ES-I3 (cell line): Measurements from ENCODE around the gene PLK5.

Experiments
- H3K36me3 ChIP-seq: 2 replicates; pipeline ENCODE4 v1.6.1; 2013; ENCODE audit warnings: mild to moderate bottlenecking, low read length, control low read depth, moderate library complexity; ENCODE audit not compliant: insufficient read depth
- H3K4me1 ChIP-seq: 2 replicates; pipeline ENCODE4 v1.6.1; 2013; ENCODE audit warnings: mild to moderate bottlenecking, control low read depth, low read length; ENCODE audit not compliant: insufficient read depth
- H3K9ac ChIP-seq: 2 replicates; pipeline ENCODE4 v1.6.1; 2013; ENCODE audit warnings: low read depth, mild to moderate bottlenecking, low read length, moderate library complexity
- H3K9me3 ChIP-seq: 2 replicates; pipeline ENCODE4 v1.6.1; 2013; ENCODE audit warnings: mild to moderate bottlenecking, low read length, moderate library complexity; ENCODE audit not compliant: control insufficient read depth, insufficient read depth

PLK5 gene

DNA sequence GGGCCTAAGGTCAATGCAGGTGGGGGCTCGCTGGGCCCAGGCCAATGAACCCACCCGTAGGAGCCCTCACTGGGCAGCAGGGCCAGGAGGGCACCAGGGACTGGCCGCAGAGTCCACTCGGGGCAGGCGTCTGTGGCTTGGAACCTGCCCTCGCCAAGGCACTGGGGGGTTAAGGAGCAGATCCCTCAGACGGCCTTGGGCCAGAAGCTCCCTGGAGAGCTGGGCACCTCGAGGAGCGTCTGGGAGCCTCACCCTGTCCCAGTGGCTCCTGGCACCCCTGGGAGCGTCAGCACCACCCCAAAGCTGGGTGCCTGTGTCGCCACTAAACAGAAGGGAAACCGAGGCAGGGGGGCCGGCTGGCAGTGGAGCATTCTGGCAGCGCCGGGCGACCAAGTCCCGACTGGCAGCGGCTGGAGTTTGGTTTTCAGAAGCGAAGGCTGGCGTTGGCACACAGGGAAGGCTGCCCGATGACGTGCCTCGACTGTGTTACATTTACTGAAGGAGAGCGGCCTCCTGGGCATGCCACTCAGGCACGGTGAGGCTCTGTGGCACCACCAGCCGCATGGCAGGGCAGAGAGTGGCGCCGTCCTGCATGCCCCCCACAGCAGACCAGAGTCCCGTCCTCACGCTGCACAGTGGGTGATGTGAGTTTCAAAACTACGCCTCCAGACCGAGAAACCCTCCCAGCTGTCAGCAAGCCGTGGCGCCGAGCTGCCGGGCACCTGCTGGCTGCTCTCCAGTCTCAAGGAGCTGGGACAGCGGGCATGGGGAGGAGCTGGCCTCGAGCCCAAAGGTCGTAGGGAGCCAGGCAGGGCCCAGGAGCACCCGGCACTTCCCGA is 53.4 kb downstream of the PLK5 start:
- no peaks in the 10 kb centered on the region for H3K4me1 ChIP-seq
- H3K9me3 ChIP-seq = no peaks in the 10 kb centered on the region
- H3K36me3 ChIP-seq = no peaks in the 10 kb centered on the region
- no peak overlapping the region for H3K9ac ChIP-seq

DNA sequence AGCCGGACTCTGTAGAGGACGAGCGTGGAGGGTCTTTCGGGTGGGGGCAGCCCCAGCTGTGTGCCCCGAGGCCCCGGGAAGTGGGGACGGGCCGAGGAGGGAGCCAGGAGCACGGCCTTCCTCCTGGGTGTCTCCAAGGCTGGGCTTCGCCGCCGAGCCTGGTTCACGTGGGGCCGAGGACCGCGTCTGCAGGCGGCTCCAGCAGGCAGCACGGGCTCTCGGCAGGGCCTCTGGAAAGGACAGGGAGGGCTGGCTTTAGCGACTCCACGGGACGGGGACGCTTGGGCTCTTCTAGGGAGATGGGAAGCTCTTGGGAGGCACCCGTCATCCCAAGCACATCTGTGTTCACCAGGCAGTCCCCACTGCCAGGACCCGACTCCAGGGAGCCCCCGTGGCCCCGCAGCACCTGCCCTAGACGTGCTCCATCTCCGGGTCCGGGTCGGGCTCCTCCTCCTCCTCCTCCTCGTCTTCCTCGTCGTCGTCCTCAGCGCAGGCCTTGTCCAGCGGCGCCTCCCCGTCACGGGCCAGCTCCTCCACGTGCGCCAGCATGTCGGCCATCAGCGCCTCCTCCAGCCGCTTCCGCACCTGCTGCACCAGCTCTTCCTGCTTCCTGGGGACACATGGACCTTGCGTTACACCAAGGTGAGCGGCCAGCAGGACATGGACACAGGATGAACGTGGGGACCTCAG is 54.2 kb downstream of the PLK5 start:
- H3K9ac ChIP-seq = no peak overlapping the region
- no peaks in the 10 kb centered on the region for H3K9me3 ChIP-seq
- no peaks in the 10 kb centered on the region for H3K36me3 ChIP-seq
- no peaks in the 10 kb centered on the region for H3K4me1 ChIP-seq

DNA sequence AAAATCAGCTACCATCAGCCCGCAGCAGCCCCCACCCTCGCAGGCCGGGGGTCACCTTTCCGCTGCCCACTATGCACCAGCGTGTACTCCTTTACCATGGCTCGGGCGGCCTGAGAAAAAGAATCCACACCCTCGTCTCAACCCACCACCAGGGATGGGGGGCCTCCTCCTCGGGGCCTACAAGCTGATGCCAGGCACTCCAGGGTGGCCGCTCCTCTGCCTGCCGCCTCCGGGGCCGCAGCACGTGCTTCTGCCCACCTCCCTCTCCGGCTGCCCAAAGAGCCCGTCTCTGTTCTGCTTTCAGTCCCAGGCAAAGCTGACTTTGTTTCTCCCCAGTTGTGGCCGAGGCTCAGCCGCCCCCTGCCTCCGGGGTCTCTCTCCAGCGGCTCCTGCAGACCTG is 55.3 kb downstream of the PLK5 start:
- H3K9ac ChIP-seq = no peak overlapping the region
- H3K36me3 ChIP-seq = peaks cover 4% of the 10 kb centered on the region; the same call in 1 of the 2 replicates
- H3K4me1 ChIP-seq = no peaks in the 10 kb centered on the region
- H3K9me3 ChIP-seq = no peaks in the 10 kb centered on the region

DNA sequence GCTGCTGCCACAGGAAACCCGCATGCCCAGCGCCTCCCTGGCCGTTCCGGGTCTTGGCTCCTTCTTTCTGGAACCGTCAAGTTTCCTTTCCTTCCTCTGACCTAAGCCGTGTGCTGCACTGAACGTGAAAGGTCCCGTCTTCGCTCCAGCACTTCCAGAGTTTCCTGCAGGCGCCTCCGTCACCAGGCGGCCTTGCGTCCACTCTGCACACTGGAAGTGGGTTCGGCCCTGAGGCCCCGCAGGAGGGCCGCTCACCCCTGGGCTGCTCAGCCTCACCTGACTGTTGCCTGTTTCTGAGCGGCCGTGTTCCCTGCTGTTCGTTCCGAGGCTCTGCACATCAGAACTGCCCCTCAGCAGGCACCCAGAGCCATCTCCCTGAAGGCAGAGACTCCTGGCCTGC is 56.5 kb downstream of the PLK5 start:
- Histone ChIP-seq H3K36me3 (peaks cover 4% of the 10 kb centered on the region; the same call in 1 of the 2 replicates), H3K4me1 (no peaks in the 10 kb centered on the region), H3K9ac (no peak overlapping the region), H3K9me3 (no peaks in the 10 kb centered on the region)

DNA sequence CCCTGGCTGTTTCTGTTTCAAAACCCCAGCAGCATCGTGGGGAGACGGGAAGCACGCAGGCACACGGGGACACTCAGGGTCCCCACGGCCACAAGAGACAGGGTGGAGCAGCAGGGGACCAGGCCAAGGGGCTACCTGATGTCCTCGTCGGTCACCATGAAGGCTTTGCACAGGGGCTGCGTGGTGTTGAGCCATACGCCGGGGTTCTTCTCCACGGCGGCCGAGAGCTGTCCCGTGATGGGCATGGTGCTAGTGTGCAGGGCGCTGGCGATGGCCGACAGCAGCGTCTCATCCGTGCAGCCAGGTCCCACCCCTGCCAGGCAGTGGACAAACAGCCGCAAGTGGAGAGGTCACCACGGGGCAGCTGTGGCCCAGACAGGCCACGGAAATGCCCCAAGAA is 57.1 kb downstream of the PLK5 start:
- H3K4me1 ChIP-seq = no peaks in the 10 kb centered on the region
- H3K9me3 ChIP-seq = no peaks in the 10 kb centered on the region
- H3K9ac ChIP-seq = no peak overlapping the region
- peaks cover 4% of the 10 kb centered on the region; the same call in 1 of the 2 replicates for H3K36me3 ChIP-seq

DNA sequence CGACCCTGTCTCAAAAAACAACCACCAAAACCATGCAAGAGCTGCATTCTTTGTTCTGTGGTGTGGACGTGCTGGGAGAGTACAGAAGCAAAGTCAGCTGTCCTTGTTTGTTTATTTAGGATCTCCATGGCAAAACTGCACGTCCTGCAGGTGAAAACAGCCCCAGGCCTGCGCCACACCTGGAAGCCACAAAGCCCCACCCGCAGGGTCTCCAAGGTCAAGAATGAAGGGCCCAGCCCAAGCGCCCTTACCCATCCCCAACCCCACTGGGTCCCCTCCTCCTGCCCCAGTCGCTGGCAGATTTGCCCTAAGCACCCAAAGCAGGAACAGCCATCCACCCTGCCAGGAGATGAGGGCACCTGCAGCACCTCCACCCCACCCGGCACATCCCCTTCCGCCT is 58.3 kb downstream of the PLK5 start:
- Histone ChIP-seq H3K9ac (no peak overlapping the region), H3K9me3 (no peaks in the 10 kb centered on the region), H3K4me1 (no peaks in the 10 kb centered on the region), H3K36me3 (peaks cover 6% of the 10 kb centered on the region; the same call in 1 of the 2 replicates)

DNA sequence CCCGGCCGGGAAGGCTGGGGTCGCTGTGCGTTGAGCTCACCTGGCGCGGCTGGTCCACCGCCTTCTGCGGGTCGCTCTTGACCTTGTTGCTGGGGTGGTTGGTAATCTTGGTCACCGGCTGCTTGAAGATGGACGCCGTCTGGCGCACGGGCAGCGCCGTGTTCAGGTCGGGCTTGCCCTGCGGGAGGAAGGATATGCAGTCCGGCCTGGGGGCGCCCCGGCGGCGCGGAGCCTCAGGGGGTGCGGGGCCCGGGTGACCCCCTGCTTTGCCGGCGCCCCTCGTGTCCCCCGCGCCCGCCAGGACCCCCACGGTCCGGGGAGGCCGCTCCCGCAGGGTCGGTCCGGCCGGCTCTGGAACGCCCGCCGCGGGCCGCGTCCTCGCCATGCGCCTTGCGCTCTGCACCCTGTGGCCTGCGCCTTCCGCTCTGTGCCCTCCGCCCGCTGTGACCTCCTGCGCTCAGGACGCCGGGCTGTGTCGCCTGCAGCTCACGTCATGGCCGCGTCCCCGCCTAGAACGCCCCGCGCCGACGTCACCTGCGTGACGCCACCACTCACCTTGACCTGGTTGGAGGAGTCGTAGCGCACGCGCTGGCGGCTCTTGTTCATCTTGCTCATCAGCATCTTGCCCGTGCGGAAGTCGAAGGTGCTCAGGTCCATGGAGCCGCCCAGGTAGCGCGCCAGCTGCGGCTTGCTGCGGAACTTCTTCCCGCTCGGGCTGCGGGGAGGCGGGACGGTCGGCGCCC is 60.8 kb downstream of the PLK5 start:
- no peak overlapping the region for H3K9ac ChIP-seq
- no peaks in the 10 kb centered on the region for H3K9me3 ChIP-seq
- peaks cover 6% of the 10 kb centered on the region; the same call in 1 of the 2 replicates for H3K36me3 ChIP-seq
- H3K4me1 ChIP-seq = no peaks in the 10 kb centered on the region

DNA sequence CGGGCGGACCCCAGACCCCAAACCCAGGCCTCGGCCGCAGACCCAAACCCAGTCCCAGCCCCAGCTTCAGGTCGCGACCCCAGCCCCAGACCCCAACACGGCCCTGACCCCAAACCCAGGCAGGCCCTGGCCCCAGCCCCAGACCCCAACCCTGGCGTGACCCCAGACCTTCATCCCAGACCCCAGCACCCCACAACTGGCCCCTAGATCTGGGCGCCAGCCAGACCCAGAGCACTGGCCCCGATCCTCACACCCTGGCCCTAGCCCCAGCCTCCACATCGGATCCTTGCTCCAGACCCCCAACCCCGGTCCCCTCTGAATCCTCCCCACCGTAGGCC is 61.3 kb downstream of the PLK5 start:
- Histone ChIP-seq H3K9ac (no peak overlapping the region), H3K36me3 (peaks cover 7% of the 10 kb centered on the region; the same call in 1 of the 2 replicates), H3K9me3 (no peaks in the 10 kb centered on the region)

More for the DNA sequence above, 61.3 kb downstream of the PLK5 start:
- no peaks in the 10 kb centered on the region; the same call in 1 of the 2 replicates for H3K4me1 ChIP-seq
